Umbilical cord (tissue), 2 donors: ENCODE data around the gene MBNL2. TPM values are rescaled to one million over a fixed set of nuclear protein-coding genes. Genes with fewer than 3 reads are reported as not detected.

ENCODE experiments used
- DNase-seq: peaks from one replicate; pipeline ENCODE4 v3.0.0-alpha.2; 2015; ENCODE audit warnings: low spot score
- total RNA-seq: library from RNA; depleted of rRNA; stranded (reverse); fragments of >200 nt; gene quantifications from one replicate; pipeline ENCODE4 v1.2.3, GENCODE V29; 2014; ENCODE audit warnings: low replicate concordance; ENCODE audit not compliant: insufficient read depth

MBNL2 gene
- total RNA-seq, 1 donor from 2014 or later: 119 TPM

DNA sequence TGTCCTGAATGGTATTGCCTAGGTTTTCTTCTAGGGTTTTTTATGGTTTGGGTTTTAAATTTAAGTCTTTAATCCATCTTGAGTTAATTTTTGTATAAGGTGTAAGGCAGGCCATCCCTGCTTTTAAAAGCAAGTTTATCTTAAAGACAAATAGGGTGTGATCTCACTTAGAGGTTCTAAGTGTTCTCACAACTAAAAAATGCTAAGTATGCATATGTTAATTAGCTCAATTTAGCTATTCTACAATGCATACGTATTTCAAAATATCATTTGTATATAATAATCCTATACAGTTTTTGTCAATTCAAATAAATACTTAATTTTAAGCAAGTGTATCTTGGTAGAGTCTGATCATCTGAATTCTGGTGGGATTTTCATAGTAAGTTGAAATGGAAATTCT is 50.4 kb downstream of the MBNL2 start:
- no peak for DNase-seq

DNA sequence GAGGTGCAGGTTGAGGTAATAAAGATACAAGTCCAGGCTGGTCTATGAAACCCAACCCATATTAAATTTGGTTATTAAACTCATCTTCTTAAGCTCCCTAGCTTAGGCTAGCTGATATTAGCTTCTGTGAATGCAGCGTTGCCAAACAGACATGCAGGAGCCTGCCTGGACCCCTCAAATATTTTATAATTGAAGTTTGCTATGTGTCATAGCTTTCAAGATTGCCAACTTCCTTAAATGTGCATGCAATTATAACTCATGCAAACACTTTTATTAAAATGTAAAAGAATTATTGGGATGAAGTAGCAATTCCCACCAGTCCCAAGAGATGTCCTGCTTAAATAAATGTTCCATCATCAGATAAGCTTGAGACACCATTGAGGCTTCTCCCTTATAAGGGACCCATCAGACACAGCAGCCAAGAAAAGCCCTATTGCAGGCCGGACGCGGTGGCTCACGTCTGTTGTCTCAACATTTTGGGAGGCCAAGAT is 51.3 kb downstream of the MBNL2 start:
- no peak for DNase-seq

DNA sequence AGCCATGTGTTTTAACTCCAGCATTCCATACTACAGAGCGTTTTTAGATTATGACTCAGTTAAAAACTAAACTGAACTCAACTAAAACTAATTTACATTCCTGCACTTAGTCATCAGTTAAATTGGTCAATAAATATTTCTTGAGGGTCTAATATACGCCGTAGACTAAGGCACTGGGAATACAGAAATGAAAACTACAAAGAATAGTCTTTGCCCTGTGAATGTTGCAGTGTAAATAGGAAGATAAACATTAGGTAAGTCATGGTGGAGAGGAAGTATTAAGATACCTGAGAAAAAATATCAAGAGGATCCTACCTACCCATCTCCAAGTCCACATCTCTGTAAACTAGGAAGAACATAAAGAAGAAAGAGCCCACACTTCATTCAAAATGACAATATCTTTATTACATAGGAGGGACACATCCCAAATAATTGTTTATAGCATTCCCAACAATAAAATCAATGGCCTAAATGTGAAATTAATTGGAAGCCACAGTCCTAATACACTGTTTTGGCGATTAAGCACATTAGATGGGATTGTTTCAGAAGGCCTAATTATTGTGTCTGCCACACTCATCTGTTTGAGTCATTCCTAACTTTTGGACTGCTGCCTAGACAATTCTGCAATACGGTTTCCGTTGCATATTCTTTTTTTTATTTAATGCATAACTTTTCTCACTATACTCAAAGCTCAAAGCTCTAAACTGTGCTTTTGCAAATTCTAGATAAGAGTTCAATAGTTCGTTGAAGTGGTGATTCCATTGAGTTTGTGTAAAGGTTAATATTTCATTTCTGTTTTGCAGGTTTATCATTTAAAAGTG is 52.9 kb downstream of the MBNL2 start:
- DNase-seq: peak; percentile 84

DNA sequence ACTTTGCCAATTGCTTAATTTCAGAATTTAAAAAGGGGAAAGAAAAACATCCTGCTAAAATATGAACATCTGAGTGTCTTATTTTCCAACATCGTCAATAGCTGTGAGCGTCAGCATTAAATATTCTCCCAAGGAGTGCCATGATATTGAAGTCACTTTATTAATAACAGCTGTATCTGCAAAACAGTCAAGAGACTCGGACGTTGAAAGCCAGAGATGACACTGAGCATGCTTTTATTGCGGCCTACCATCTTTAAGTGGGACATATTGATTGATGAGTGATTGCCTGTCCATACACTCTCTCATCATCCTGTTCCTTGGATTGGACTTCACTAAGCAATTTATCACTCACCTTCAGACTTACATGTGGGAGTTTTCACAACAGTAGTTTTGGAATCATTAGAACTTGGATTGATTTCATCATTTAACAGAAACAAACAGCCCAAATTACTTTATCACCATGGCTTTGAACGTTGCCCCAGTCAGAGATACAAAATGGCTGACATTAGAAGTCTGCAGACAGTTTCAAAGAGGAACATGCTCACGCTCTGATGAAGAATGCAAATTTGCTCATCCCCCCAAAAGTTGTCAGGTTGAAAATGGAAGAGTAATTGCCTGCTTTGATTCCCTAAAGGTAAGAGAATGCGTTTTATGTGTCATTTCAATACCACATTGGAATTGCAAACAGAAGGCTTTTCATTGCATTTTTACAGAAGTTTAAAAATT is 53.8 kb downstream of the MBNL2 start:
- DNase-seq: no peak

- no peak for DNase-seq
These were observed 54.7 kb downstream of the MBNL2 start for GRCh38 chr13:97276862-97277269.

DNA sequence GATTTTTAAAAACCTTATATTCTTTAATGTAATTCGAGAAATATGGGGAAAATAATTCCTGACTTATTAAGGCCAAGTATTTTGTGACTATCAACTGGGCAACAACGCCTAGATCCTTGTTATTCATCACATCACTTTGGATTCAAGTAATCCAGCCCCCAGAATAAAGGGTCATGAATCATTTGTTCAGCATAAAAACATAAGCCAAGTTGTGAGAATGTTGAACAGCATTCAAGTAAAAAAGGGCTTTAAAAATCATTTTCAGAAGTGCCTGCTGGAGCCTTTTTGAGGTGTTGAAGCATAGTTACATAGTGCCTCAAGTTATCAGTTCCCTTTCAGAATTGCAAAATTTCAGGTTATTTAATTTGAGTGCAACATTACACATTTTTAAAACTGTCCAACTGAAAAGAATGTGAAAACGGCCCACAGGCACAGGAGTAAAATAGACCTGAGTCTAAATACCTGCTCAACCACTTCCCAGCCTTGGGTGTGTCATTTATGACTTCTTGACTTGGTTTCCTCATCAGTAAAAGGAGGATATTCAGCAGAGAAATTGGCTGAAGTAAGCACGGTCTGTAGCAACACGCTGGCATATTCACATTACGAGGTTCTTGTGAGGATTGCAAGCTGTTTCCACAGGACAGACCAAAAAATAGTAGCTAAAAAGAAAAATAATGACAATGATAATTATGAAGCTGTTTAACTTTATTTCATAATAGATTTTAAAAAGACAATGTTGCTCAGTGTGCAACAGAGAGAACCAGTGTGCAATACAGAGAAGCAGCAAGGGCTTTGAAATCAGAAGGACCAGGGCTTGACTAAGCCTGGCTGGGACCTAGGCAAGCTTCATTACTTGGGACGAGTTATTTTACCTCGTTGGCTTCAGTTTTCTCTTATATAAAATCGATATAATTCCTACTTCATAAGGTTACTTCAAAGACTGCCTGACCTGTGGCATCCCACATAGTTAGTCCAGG is 56.6 kb downstream of the MBNL2 start:
- DNase-seq: no peak

DNA sequence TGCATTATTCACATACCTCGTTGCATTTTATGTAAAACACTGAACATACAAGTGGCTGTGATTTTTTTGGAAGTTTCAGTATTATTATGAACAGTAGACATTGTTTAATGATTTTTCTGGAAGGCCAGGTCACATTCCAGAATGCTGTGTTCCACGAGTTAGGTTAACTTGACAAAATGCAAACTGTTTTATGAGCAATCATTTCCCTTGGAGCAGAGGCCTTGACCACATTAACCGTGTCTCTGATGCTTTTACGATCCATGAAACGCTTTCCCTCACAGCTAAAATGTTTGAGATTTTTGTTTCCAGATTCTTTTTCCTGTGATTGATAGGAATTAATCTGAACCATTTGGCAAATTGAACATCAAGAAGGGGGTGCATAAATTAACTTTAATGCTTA is 57.8 kb downstream of the MBNL2 start:
- DNase-seq: peak; percentile 51

DNA sequence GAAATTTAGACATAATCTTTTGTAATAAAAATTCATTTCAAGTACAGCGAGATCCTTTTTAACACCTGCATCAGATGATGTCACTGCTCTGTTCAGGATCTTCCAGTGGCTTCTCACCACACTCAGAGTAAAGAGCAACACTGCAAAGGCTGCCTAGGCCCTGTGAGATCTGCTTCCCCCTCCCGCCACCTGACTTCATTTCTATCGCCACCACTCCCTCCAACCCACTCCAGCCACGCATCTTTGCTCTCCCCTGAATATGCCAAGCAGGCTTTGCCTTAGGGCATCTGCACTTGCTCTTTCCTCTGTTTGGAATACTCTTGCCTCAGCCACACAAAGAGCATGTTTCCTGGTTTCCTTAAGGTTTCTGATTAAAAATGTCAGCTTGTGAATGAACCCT is 58.3 kb downstream of the MBNL2 start:
- no peak for DNase-seq

DNA sequence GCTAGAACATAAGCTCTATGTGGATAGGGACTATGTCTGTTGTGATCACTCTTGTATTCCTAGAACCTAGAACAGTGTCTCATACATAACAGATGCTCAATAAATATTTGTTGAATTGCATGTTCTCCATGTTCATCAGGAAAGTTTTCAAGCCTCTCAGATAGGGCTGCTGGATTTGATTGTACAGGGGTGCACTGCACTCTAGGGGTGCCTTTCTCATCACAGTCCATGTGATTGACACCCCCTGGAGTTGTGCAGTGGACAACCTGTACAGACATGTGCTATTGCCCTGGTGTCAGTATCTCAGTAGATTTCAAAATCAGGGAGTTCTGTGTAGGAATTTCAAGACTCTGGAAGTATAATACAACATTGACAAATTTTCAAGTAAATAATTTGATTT is 58.9 kb downstream of the MBNL2 start:
- DNase-seq: no peak

- DNase-seq: no peak
These were observed 60.6 kb downstream of the MBNL2 start for GRCh38 chr13:97282705-97283104.

DNA sequence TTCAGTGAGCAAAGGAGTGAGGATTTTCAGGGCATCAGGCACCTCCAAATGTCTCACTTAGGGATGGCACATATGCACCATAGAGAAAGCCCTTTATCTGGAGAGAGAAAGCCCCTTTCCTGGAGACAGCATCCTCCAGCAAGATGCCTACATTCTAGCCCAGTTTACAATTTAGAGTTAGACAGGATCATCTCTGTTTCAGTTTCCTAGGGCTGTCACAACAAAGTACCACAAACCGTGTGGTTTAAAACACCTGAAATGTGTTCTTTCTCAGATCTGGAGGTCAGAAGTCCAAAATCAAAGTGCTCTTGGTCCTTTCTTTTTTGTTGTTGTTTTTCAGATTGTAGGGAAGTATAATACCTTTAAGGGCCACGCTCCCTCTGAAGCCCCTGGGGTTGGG is 61.8 kb downstream of the MBNL2 start:
- DNase-seq: no peak

- DNase-seq: no peak
These were observed 62.4 kb downstream of the MBNL2 start for GRCh38 chr13:97284558-97284957.

DNA sequence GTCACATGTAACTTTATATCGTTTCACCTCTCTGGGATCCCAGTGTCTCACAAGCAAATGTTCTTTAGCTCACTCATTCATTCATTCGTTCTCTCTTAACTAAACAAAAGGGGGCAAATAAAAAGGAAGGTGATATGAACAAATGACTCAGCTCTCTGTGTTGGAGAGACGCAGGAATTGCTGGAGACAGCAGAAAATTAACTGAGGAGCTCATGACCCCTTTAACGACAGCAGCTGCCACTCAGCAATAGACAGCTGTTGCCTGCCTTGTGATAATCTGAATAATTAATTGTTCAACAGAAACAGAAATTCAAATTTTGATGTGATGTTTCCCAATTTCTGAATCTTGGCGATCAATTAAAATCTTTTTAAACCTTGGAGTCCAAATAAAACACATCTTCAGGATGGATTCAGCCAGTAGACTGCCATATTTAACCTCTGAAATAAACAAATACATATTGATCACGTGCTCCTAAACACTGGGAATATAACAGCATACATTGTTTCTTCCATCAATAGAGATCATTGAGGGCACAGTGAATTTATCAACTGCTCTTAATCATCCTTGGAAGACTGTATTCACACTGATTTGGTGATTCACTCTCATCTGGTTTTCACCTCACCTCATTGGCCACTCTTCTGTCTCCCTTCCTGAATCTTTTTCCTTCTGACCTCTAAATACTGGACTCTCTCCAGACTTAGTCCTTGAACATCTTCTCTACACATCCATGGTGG is 63.3 kb downstream of the MBNL2 start:
- DNase-seq: no peak

GRCh38 chr13:97286317-97287046 is 64.3 kb downstream of the MBNL2 start:
- DNase-seq: no peak

DNA sequence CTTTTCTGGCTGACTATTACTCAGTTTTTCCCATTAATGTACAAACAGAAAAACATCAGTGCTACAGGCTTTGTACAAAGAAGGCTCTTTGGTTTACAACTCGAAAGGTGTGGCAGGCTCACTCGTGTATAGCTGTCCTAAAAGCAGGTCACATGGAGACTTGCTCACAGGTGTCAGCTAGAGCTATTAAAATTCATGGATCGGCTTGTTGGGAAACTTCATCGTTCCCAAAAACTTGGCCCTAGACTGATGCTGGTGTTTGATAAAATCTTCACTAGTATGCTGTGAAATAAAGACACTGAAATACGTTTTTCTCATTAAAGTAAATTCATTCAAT is 64.9 kb downstream of the MBNL2 start:
- no peak for DNase-seq

- no peak for DNase-seq
These were observed 66.4 kb downstream of the MBNL2 start for GRCh38 chr13:97288486-97288900.

GRCh38 chr13:97289514-97290298 is 67.6 kb downstream of the MBNL2 start:
- DNase-seq: no peak

GRCh38 chr13:97295283-97296182 is 73.4 kb downstream of the MBNL2 start:
- peak; percentile 90 for DNase-seq

DNA sequence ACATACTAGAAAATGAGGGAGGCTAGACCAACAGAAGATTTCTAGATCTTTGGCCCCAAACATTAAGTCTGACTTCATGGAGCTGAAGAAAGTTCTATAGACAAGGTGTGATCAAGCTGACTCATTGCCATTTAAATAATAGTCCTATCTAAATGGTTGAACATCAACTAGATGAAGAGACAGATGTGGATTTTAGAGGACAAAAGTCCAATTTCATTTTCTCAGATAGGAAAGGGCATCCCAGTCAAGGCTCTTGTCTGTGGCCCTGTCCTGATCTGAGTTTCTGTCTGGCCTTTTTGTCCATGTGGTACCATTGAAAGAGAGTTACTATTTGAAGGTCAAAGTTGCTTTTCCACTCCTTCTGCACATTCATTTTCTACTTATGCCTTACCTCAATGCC is 74.6 kb downstream of the MBNL2 start:
- DNase-seq: no peak
